Measurements from ENCODE around the gene COL28A1.
"Not testable (repeated sequence)": the region's sequence is repeated elsewhere in the genome, so short reads cannot be mapped to it uniquely, and the experiment has no call there.

COL28A1 gene

DNA sequence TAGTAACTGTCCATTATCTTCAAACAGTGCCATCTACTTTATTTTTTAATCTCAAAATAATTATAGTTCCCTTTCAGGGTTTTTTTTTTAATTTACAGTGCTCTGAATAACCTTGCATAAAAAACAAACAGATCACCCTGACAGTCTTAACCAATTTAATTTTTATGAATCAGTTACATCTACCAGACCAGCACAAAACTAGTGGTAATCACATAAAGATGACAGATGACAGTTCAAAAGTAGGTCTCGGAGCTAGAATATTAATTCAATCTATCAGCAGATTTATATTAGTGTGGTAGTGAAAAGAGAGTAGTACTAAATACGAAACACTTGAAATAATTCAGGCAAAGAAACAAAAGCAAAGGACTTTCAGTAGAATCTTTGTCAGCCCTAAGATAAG lies 53.9 kb downstream of the COL28A1 start:
- DNase-seq (ENCODE audit: extremely low read depth, low read depth) = no peak
- TF ChIP-seq, protein P1, sequence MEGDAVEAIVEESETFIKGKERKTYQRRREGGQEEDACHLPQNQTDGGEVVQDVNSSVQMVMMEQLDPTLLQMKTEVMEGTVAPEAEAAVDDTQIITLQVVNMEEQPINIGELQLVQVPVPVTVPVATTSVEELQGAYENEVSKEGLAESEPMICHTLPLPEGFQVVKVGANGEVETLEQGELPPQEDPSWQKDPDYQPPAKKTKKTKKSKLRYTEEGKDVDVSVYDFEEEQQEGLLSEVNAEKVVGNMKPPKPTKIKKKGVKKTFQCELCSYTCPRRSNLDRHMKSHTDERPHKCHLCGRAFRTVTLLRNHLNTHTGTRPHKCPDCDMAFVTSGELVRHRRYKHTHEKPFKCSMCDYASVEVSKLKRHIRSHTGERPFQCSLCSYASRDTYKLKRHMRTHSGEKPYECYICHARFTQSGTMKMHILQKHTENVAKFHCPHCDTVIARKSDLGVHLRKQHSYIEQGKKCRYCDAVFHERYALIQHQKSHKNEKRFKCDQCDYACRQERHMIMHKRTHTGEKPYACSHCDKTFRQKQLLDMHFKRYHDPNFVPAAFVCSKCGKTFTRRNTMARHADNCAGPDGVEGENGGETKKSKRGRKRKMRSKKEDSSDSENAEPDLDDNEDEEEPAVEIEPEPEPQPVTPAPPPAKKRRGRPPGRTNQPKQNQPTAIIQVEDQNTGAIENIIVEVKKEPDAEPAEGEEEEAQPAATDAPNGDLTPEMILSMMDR (IDR thresholded peaks at IDR 0.05; ENCODE audit: low read depth, low read length, missing control alignments) = no peak
- no peak overlapping the region for H3K4me3 ChIP-seq (replicated peaks; ENCODE audit: low read depth, low read length)

DNA sequence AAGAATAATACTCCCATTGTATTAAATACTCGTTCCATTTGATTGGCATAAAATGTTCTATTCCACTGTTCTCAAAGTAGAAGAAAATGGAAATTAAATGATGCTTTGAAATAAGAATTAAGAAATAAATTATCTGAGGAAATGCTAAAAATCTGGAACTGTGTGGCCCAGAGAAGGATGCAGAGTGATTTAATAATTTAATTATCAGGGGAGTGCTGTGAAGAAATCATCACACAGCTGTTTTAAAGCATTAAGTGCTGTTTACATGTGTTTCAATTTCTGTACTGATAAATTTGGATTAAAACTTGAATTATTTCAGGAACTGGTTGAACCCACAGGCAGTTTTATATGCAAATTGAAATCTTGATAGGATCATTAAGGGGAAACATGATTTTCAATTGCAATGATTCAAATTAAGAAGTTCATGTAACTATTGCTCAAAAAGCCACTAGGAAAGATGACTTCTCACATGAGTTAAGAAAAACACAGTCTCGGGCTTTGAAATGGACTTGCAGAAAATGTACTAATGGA lies 56.3 kb downstream of the COL28A1 start:
- TF ChIP-seq, protein P1 (IDR thresholded peaks at IDR 0.05; ENCODE audit: low read depth, low read length, missing control alignments) = no peak
- no peak overlapping the region for H3K4me3 ChIP-seq (replicated peaks; ENCODE audit: low read depth, low read length)
- DNase-seq (ENCODE audit: extremely low read depth, low read depth) = no peak

DNA sequence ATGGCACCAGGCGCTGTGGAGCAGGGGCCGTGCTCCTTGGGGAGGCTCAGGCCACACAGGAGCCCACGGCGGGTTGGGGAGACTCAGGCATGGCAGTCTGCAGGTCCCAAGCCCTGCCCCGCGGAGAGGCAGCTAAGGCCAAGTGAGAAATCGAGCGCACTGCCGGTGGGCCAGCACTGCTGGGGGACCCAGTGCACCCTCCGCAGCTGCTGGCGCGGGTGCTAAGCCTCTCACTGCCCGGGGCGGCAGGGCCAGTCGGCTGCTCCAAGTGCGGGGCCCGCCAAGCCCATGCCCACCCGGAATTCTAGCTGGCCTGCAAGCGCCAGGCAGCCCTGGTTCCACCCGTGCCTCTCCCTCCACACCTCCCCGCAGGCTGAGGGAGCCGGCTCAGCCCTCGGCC lies 57.1 kb downstream of the COL28A1 start:
- DNase-seq (ENCODE audit: extremely low read depth, low read depth) = no peak
- TF ChIP-seq, protein P1 (IDR thresholded peaks at IDR 0.05; ENCODE audit: low read depth, low read length, missing control alignments) = no peak
- no peak overlapping the region for H3K4me3 ChIP-seq (replicated peaks; ENCODE audit: low read depth, low read length)

DNA sequence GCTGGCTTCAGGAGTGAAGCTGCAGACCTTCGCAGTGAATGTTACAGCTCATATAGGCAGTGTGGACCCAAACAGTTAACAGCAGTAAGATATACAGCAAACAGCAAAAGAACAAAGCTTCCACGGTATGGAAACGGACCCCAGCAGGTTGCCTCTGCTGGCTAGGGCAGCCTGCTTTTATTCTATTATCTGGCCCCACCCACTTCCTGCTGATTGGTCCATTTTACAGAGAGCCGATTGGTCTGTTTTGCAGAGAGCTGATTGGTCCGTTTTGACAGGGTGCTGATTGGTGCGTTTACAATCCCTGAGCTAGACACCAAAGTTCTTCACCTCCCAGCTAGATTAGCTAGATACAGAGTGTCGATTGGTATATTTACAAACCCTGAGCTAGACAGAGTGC lies 58.0 kb downstream of the COL28A1 start:
- not testable (repeated sequence) for H3K4me3 ChIP-seq (replicated peaks; ENCODE audit: low read depth, low read length); DNase-seq (ENCODE audit: extremely low read depth, low read depth)

DNA sequence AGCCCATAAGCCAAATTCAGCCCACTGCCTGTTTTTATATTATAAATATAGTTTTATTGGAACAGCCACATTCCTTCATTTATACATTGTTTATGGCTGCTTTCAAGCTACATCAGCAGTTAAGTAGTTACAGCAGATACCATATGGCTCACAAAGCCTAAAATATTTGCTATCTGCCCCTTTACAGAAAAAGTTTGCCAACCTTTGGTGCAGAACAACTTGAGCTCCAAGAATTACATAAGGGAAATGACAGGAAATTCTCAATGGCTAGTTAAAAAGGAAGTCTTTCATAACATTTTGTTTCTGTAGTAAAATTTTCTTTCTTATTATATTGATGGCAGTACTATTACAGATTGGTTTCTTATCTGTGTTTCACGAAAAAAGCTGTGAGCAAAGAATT lies 59.3 kb downstream of the COL28A1 start:
- no peak for DNase-seq (ENCODE audit: extremely low read depth, low read depth)
- no peak overlapping the region for H3K4me3 ChIP-seq (replicated peaks; ENCODE audit: low read depth, low read length)
- TF ChIP-seq, protein P1 (IDR thresholded peaks at IDR 0.05; ENCODE audit: low read depth, low read length, missing control alignments) = no peak

DNA sequence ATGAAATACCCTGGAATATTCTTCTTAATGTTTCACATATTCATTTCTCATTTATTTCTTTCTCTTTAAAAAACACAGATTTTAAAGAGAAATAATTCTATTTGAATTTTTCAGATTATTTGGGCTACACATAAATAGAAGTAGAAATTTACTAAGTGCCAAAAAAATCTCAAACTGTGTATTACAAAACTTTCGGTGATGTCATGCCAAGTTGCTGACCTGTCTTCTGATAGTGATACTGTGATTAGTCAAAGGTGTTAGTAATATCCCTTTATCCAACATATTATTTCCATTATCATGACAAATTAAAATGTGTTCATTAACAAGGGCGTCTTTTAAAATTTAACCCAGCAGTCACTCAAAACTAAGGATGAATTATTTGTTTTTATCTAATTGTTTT lies 60.1 kb downstream of the COL28A1 start:
- TF ChIP-seq, protein P1 (IDR thresholded peaks at IDR 0.05; ENCODE audit: low read depth, low read length, missing control alignments) = no peak
- no peak for DNase-seq (ENCODE audit: extremely low read depth, low read depth)
- H3K4me3 ChIP-seq (replicated peaks; ENCODE audit: low read depth, low read length) = no peak overlapping the region

DNA sequence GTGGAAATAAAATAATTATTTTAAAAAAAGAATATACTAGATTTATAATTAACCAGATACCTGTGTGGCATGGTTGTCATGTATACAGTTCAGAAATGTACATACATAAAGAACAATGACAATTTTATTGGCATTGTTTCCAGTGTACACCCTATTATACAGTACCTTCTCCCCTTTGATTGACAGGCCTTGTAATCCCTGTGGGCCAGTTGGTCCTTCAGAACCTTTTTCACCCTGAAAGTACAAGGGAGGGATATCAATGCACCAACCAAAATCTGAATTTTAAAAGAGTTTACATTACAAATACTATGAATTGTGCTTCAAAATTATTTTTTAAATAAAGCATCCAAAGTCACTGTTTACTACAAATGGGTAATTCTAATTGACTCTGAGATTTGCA lies 61.2 kb downstream of the COL28A1 start:
- H3K4me3 ChIP-seq (replicated peaks; ENCODE audit: low read depth, low read length) = no peak overlapping the region
- TF ChIP-seq, protein P1 (IDR thresholded peaks at IDR 0.05; ENCODE audit: low read depth, low read length, missing control alignments) = no peak
- DNase-seq (ENCODE audit: extremely low read depth, low read depth) = no peak

DNA sequence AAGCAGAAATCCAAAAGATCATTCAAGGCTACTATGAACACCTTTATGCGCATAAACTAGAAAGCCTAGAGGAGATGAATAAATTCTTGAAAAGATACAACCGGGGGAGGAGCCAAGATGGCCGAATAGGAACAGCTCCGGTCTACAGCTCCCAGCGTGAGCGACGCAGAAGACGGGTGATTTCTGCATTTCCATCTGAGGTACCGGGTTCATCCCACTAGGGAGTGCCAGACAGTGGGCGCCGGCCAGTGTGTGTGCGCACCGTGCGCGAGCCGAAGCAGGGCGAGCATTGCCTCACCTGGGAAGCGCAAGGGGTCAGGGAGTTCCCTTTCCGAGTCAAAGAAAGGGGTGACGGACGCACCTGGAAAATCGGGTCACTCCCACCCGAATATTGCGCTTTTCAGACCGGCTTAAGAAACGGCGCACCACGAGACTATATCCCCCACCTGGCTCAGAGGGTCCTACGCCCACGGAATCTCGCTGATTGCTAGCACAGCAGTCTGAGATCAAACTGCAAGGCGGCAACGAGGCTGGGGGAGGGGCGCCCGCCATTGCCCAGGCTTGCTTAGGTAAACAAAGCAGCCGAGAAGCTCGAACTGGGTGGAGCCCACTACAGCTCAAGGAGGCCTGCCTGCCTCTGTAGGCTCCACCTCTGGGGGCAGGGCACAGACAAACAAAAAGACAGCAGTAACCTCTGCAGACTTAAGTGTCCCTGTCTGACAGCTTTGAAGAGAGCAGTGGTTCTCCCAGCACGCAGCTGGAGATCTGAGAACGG lies 70.5 kb downstream of the COL28A1 start:
- not testable (repeated sequence) for H3K4me3 ChIP-seq (replicated peaks; ENCODE audit: low read depth, low read length); DNase-seq (ENCODE audit: extremely low read depth, low read depth)
